Ectodermal cell (in vitro differentiated cells): ENCODE measurements around the gene CHAMP1.

Experiments used
- H3K27ac ChIP-seq: 2 replicates; pipeline ENCODE4 v1.7.0; 2013; ENCODE audit warnings: mild to moderate bottlenecking, low read depth, low read length; ENCODE audit not compliant: insufficient read depth, poor library complexity, severe bottlenecking
- H3K27me3 ChIP-seq: 2 replicates; pipeline ENCODE4 v1.7.0; 2013; ENCODE audit warnings: mild to moderate bottlenecking, low read length; ENCODE audit not compliant: insufficient read depth, control insufficient read depth, poor library complexity, severe bottlenecking
- H3K36me3 ChIP-seq: one replicate; pipeline ENCODE4 v1.7.0; 2013; ENCODE audit warnings: low read length; ENCODE audit not compliant: control insufficient read depth, insufficient read depth
- H3K4me1 ChIP-seq: one replicate; pipeline ENCODE4 v1.7.0; 2013; ENCODE audit warnings: low read length; ENCODE audit not compliant: control insufficient read depth, insufficient read depth
- H3K4me3 ChIP-seq: 2 replicates; pipeline ENCODE4 v1.7.0; 2013; ENCODE audit warnings: low read depth, low read length, control low read depth; ENCODE audit not compliant: insufficient read depth
- H3K9me3 ChIP-seq: 2 replicates; pipeline ENCODE4 v1.7.0; 2013; ENCODE audit warnings: mild to moderate bottlenecking, low read length, moderate library complexity; ENCODE audit not compliant: control insufficient read depth
- WGBS, 2 experiments: methylation state at CpG; one replicate each; pipeline ENCODE4 v1.1.7; 2013; ENCODE audit warnings: missing lambda C conversion rate in 2 of 2; 5-methylcytosine and 5-hydroxymethylcytosine counted together

Gene CHAMP1

GRCh38 chr13:114281351-114282040 lies 32.8 kb upstream of the CHAMP1 start, which contains the start of gene UPF3A:
UPF3A (plus strand) TSS chr13:114281601; CDS start chr13:114281640, 39 bp downstream.
- peaks cover 4% of the 10 kb centered on the region for H3K4me1 ChIP-seq
- 0% methylated on average over 76 to 77 of the region's 89 CpGs for WGBS, 2 experiments
- H3K27ac ChIP-seq: peak within 1 kb of the TSS; percentile 98
- no peaks in the 10 kb centered on the region for H3K27me3 ChIP-seq
- H3K36me3 ChIP-seq: peaks cover 6% of the 10 kb centered on the region
- no peaks in the 10 kb centered on the region for H3K9me3 ChIP-seq
- peak within 1 kb of the TSS; percentile 77 for H3K4me3 ChIP-seq

DNA sequence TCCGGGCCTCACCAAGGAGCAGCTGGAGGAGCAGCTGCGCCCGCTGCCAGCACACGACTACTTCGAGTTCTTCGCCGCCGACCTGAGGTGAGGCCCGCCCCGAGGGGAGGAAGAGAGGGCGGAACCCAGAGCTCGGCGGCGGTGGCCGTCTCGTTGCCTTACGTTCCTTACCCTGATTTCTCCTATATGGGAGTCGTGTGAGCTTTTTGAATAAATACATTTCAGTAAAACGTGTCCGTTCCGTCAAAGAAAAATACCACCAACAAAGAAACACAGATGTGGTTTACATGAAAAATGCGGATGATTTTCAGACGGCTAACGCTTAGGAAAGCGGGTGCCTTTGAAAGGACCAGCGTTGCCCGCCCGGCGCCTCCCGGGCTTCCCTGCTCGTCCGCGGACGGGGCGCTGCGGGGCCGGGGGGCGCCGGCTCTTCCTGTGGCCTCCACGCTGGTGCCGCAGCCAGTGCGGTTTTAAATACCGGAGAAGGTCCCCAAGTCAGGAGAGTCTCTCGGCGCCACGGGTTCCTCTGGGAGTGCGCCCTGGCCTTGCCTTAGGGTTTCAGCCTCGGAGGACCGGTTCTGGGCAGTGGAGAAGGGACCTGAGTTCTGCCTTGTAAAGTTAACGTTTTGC lies 32.1 kb upstream of the CHAMP1 start:
- peaks cover 4% of the 10 kb centered on the region for H3K4me1 ChIP-seq
- peak overlapping the region; percentile 93 for H3K27ac ChIP-seq
- H3K36me3 ChIP-seq: peaks cover 5% of the 10 kb centered on the region
- H3K9me3 ChIP-seq: no peaks in the 10 kb centered on the region
- no peaks in the 10 kb centered on the region for H3K27me3 ChIP-seq
- 0 to 1% methylated on average over 50 of the region's 50 CpGs for WGBS, 2 experiments
- H3K4me3 ChIP-seq: peak overlapping the region; percentile 77

GRCh38 chr13:114283576-114283975 lies 30.7 kb upstream of the CHAMP1 start:
- peaks cover 5% of the 10 kb centered on the region for H3K36me3 ChIP-seq
- WGBS, 2 experiments: 80% methylated on average over 3 of the region's 3 CpGs
- H3K27me3 ChIP-seq: no peaks in the 10 kb centered on the region
- H3K4me1 ChIP-seq: peaks cover 4% of the 10 kb centered on the region
- no peaks in the 10 kb centered on the region for H3K9me3 ChIP-seq
- no peak overlapping the region for H3K27ac ChIP-seq
- H3K4me3 ChIP-seq: no peak overlapping the region

DNA sequence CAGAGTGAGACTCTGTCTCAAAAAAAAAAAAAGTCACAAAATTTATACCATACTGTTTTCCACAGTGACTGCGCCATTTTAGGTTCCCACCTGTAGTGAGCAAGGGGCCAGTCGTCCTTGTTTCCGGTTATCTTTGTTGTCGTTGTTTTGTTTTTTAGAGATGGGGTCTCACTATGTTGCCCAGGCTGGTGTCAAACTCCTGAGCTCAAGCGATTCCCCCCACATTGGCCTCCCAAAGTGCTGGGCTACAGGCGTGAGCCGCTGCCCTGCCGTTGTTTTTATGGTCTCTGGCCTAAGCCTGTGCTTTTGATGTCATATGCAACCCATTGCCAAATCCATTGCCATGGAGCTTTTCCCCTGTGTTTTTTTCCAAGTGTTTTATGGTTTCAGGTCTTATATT lies 29.6 kb upstream of the CHAMP1 start:
- no peaks in the 10 kb centered on the region for H3K9me3 ChIP-seq
- no peak overlapping the region for H3K4me3 ChIP-seq
- 96 to 97% methylated on average over 8 of the region's 8 CpGs for WGBS, 2 experiments
- no peak overlapping the region for H3K27ac ChIP-seq
- H3K4me1 ChIP-seq: peaks cover 4% of the 10 kb centered on the region
- peaks cover 5% of the 10 kb centered on the region for H3K36me3 ChIP-seq
- H3K27me3 ChIP-seq: no peaks in the 10 kb centered on the region

DNA sequence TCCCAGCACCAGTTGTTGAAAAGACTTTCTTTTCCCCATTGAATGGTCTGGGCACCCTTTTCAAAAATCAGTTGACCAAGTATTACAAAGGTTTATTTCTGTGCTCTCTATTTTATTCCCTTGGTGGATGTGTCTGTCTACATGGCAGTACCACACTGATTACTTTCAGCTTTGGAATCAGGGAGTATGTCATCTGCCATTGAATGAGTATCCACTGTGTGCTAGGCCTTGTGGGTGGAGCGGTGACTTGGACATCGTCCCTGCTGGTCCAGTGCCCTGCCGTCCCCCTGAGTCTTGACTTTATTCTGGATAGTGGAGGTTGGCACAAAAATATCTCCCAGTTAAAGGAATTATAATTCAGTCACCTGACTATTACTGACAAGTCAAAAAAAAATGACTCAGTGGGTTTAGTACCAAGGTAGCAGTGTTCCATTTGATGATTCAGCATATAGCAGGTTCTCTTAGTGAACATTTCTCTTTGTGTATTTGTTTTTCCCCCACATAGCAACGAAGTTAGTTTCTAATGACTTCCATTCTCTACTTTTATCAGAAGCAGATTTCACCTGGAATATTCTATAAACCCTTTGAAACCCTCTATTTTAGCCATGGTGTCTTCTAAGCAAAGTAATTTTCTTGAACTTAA lies 29.0 kb upstream of the CHAMP1 start:
- H3K27me3 ChIP-seq: no peaks in the 10 kb centered on the region
- H3K9me3 ChIP-seq: no peaks in the 10 kb centered on the region
- peaks cover 3% of the 10 kb centered on the region for H3K4me1 ChIP-seq
- H3K4me3 ChIP-seq: no peak overlapping the region
- H3K27ac ChIP-seq: no peak overlapping the region
- H3K36me3 ChIP-seq: peaks cover 5% of the 10 kb centered on the region
- 90 to 97% methylated on average over 4 of the region's 4 CpGs for WGBS, 2 experiments

GRCh38 chr13:114286808-114287207 lies 27.5 kb upstream of the CHAMP1 start:
- Histone ChIP-seq H3K4me1 (no peaks in the 10 kb centered on the region), H3K27me3 (no peaks in the 10 kb centered on the region), H3K27ac (no peak overlapping the region), H3K4me3 (no peak overlapping the region), H3K9me3 (no peaks in the 10 kb centered on the region), H3K36me3 (peaks cover 7% of the 10 kb centered on the region)
- 97% methylated on average over 8 of the region's 8 CpGs for WGBS, 2 experiments

- no peaks in the 10 kb centered on the region for H3K4me1 ChIP-seq
- no peaks in the 10 kb centered on the region for H3K9me3 ChIP-seq
- no peak overlapping the region for H3K27ac ChIP-seq
- H3K36me3 ChIP-seq: peaks cover 11% of the 10 kb centered on the region
- 95 to 97% methylated on average over 8 of the region's 8 CpGs for WGBS, 2 experiments
- no peaks in the 10 kb centered on the region for H3K27me3 ChIP-seq
- H3K4me3 ChIP-seq: no peak overlapping the region
These were observed 26.1 kb upstream of the CHAMP1 start for GRCh38 chr13:114288157-114288591.

DNA sequence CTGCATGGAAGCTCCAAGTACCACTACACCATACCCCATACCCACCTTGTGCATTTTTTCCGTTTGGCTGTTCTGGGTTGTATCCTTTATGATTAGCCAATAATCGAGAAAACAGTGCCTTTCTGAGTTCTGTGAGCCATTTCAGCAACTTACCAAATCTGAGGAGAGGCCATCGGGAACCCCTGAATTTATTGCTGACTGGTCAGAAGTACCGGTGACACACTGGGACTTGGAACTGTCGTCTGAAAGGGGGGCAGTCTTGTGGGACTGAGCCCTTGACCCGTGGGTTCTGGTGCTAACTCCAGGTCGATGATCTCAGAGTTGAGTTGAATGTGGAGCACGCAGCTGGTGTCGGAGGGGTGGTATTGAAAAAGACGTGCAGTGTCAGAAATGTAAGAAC lies 17.9 kb upstream of the CHAMP1 start:
- H3K36me3 ChIP-seq: peaks cover 20% of the 10 kb centered on the region

DNA sequence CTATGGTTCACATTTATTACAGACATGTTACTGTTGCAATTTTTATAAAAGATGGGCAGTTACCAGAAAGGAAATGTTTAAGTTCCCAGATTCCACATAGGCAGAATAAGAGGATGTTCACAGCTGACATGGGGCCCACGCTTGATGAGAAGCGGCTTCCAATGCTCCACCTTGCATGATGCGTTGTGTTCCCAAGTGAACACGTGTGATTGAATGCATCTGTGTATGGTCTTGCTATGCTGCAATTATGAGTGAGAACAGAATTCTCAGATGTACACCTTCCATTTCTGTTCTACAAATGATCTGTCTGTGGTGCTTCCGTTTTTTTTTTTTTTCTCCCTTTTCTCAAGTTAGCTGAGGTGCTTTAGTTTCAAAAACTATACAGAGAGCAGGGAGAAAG lies 17.4 kb upstream of the CHAMP1 start:
- Histone ChIP-seq H3K4me3 (no peak overlapping the region), H3K36me3 (peaks cover 21% of the 10 kb centered on the region), H3K9me3 (no peaks in the 10 kb centered on the region), H3K27ac (no peak overlapping the region), H3K27me3 (no peaks in the 10 kb centered on the region), H3K4me1 (no peaks in the 10 kb centered on the region)
- 94 to 95% methylated on average over 4 to 5 of the region's 5 CpGs for WGBS, 2 experiments

More for the DNA sequence above, 17.9 kb upstream of the CHAMP1 start:
- no peak overlapping the region for H3K4me3 ChIP-seq
- no peaks in the 10 kb centered on the region for H3K9me3 ChIP-seq
- no peaks in the 10 kb centered on the region for H3K27me3 ChIP-seq
- H3K4me1 ChIP-seq: no peaks in the 10 kb centered on the region
- H3K27ac ChIP-seq: no peak overlapping the region
- 95 to 96% methylated on average over 10 of the region's 10 CpGs for WGBS, 2 experiments

GRCh38 chr13:114298866-114299265 lies 15.4 kb upstream of the CHAMP1 start:
- Histone ChIP-seq H3K4me3 (no peak overlapping the region), H3K9me3 (no peaks in the 10 kb centered on the region), H3K4me1 (no peaks in the 10 kb centered on the region), H3K27me3 (no peaks in the 10 kb centered on the region), H3K36me3 (peaks cover 28% of the 10 kb centered on the region), H3K27ac (no peak overlapping the region)
- WGBS, 2 experiments: 86 to 87% methylated on average over 12 of the region's 12 CpGs
